ENCODE measurements around the gene TAS1R3.
"Not testable (repeated sequence)": the region's sequence is repeated elsewhere in the genome, so short reads cannot be mapped to it uniquely, and the experiment has no call there.

Gene TAS1R3

GRCh38 chr1:1370094-1370493, 39.0 kb downstream of the TAS1R3 start:
- DNase-seq (ENCODE audit: low spot score); FAIRE-seq: not testable (repeated sequence)

DNA sequence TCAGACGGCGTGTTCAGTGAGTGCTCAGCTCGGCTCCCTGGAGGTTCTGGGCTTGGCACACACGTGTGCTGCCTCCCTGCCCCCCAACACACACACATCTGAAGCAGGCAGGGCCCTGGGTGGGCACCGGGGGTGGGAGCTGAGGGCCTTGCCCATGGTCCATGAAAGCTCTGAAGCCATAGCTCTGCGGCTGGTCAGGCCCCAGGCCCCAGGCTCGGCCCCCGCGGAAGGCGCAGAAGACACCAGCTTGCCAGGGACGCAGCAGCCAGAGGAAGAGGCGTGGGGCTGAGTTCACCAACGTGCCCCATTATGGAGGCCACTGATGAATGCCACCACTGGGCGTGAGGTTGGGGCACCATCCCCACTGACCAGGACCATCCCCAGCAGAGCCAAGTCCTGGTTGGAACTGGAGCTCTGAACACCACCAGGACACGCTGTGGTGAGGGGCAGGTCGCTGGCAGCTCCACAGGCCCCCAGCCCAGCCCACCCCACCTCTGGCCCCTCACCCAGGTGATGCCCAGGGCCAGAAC, 39.8 kb downstream of the TAS1R3 start:
- DNase-seq (ENCODE audit: low spot score), result no peak

GRCh38 chr1:1371364-1371745, 40.3 kb downstream of the TAS1R3 start:
- DNase-seq (ENCODE audit: low spot score), result no peak
- FAIRE-seq, result no peak

More for the DNA sequence above, 39.8 kb downstream of the TAS1R3 start:
- no peak for FAIRE-seq

DNA sequence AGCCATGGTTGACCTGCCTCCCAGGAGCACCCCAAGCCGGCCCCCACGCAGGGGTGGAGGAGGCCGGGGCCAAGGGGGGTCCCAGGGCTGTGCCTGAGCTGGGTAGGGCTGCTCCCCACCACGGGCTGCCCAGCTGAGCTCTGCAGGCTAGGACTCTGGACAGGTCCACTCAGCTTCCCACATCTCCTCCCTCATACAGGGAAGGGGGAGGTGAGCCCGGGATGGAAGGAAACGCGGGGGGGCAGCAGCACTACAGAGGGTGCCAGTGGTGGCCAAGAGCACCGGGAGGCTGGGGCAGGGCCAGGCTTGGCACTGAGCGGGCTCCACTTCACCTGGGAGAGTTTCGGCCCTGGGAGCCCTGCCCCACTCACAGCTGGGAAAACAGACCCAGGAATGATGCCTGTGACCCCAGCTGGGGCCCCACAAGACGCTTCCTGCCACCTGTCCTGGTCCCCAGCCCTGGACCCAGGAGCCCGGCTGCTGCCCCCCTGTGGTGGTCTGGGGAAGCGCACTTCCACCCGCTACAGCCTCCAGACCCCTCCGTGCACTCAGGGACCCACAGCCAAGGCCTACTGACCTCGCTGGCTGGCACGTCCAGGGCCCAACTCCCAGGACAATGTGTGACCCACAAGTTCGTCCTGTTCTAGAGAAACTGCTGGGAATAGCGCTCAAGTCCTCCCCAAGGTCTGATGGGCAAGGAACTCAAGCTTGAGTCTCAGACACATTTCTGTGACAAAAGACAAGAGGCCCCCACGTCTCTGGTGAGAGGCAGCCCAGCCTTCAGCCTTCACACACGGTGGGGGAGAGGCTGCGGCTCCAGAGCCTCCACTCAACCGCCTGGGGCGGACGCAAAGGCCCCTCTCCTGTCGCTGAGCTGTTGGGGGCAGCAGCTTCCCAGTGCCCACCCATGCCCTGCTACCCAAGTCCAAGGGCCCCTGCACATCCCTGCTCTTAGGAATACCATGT, 40.9 kb downstream of the TAS1R3 start:
- no peak for FAIRE-seq
- DNase-seq (ENCODE audit: low spot score), result peak; percentile 46

DNA sequence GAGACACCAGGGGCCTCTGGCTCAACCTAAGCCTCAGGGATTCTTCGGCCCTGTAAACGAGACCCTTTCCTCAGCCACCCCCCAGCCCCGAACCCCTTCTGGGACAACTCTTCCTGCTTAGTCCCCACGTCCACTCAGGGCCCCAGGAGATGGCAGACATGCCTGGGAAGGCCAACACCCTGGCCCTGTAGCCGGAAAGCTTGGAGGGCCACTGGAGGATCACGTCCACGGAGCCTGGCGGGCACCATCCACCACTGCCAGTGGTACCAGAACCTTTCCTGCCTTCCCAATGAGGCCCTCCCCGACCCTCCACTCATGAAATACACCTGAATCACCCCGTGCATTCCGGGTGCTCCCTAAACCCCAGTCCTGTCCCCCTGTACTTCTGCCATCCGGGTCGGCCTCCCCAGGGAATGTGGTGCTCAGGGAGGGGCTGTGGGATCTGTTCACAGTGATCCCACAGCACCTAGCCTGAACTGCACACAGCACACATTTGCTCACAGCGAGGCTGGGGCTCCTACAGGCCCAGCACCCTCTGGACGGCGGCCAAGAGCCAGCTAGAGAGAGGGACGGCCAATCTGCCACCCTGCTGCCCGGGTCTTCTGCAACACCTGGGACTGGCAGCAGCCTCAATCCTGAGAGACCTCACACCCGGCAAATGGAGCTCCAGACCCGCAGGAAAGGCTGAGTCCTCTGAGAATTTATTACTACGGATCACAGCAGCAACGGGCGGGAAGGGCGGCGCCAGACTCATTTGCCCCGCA, 42.2 kb downstream of the TAS1R3 start:
- no peak for FAIRE-seq
- no peak for DNase-seq (ENCODE audit: low spot score)

GRCh38 chr1:1373815-1374588, 42.9 kb downstream of the TAS1R3 start:
- FAIRE-seq, result no peak
- DNase-seq (ENCODE audit: low spot score), result no peak

DNA sequence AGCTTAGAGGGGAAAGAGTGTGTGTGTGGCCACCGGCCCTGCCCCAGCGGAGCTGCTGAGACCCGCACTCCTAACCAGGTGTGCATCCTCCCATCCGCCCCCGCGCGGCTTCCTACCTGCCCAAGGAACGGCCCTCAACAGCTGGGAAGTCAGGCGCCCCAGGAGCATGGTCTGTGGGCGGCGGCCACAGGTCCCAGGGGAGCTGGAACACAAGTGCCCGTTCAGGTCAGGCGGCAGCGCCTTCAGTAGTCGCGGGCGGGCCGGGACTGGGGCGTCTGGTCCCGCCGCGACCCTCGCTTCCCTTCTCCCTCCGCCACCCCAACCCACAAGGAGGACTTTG, 43.5 kb downstream of the TAS1R3 start:
- no peak for DNase-seq (ENCODE audit: low spot score)
- FAIRE-seq, result no peak

GRCh38 chr1:1374929-1375662, 44.0 kb downstream of the TAS1R3 start, which contains the start of gene AURKAIP1:
TSS of gene AURKAIP1 (minus strand) at chr1:1375207. CDS start at chr1:1374756, 451 bp downstream.
- DNase-seq (ENCODE audit: low spot score), result peak; percentile 98
- FAIRE-seq, result peak; percentile 93

DNA sequence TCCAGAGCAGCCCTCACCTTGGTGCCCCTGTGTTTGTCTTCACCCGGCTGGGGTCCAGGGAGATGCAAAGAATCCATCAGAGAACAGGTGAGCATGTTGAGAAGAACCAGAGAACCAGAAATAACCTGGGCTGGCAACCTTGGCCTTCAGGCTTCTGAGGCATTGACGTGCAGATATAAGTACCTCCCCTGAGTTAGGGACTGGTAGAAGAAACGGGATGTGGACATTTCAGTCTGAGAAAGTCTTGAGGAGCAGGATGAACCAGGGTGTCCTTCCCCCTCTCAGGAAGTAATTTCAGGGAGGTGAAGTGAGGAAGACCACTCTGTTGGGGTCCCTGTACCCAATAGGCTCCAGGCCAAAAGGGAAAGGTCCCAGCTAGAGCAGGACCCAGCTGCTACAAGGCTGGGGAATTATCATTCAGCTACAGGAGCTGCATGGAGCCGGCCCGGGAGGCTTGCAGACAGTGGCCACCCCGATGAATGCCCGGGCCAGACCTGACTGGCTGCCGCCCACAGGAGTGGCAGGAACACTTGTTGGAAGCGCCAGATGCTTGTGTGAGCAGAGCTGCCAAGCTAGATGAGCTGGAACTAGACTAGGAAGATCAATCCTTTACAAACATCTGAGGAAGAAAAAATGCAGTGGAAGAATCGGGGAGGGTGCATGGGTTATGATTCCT, 45.6 kb downstream of the TAS1R3 start:
- DNase-seq (ENCODE audit: low spot score) (no peak), FAIRE-seq (no peak)

DNA sequence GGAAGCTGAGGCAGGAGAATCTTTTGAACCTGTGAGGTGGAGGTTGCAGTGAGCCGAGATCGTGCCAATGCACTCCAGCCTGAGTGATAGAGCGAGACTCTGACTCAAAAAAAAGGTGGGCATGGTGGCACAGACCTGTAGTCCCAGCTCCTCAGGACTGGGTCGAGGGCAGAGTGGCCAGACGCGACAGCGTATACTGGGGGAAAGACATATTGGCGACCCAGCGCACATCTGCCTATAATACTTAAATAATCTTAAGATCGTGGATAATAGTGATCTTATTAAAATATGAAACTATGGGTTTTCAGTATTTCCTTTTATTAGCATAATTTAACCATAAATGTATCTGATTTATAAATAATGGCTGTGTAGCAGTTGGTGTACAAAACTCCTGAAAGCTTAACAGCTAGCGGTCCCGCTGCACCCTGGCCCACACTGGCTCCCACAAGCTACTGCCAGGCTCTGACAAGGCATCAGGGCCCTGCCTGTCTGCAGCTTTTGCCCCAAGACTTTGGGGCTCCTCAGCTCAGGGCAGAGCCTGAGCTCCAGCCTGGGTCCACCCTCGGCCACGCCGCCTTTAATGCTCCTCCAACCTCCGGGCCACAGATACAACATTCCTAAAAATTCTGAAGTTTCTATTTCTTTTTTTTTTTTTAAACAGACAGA, 46.6 kb downstream of the TAS1R3 start:
- DNase-seq (ENCODE audit: low spot score) (no peak), FAIRE-seq (no peak)

GRCh38 chr1:1380860-1381259, 49.8 kb downstream of the TAS1R3 start:
- DNase-seq (ENCODE audit: low spot score), result no peak
- FAIRE-seq, result no peak

- no peak for DNase-seq (ENCODE audit: low spot score)
- no peak for FAIRE-seq
Observed at GRCh38 chr1:1381294-1381693, 50.2 kb downstream of the TAS1R3 start.

Measured in RCC 7860 (cell line).